Liver (tissue), 10 donors: ENCODE data around the gene NBPF14. TPM values are rescaled to one million over a fixed set of nuclear protein-coding genes. Genes with fewer than 3 reads are reported as not detected.
"Not testable (repeated sequence)": the region's sequence is repeated elsewhere in the genome, so short reads cannot be mapped to it uniquely, and the experiment has no call there.

Experiments
- DNase-seq: peaks from one replicate; pipeline ENCODE4 v3.0.0-alpha.2; 2017; ENCODE audit warnings: low spot score
- H3K27ac ChIP-seq, 2 donors: one replicate each; pipeline ENCODE4 v1.7.0; 2013; ENCODE audit warnings: inconsistent platforms in 2 of 2, low read length in 2 of 2, control low read depth in 1 of 2, low read depth in 1 of 2, mild to moderate bottlenecking in 1 of 2
- H3K27me3 ChIP-seq, 4 donors: one replicate each; pipeline versions ENCODE4 v1.6.1 to v1.7.0; 2013; ENCODE audit warnings: low read length in 3 of 4, inconsistent platforms in 1 of 4, mild to moderate bottlenecking in 1 of 4, moderate library complexity in 1 of 4; ENCODE audit not compliant: control insufficient read depth in 4 of 4, insufficient read depth in 4 of 4
- H3K36me3 ChIP-seq, 4 donors: one replicate each; pipeline versions ENCODE4 v1.6.1 to v1.7.0; 2013; ENCODE audit warnings: low read length in 3 of 4, mild to moderate bottlenecking in 3 of 4, low read depth in 1 of 4, moderate library complexity in 1 of 4; ENCODE audit not compliant: control insufficient read depth in 4 of 4, insufficient read depth in 3 of 4
- H3K4me1 ChIP-seq, 4 donors: one replicate each; pipeline versions ENCODE4 v1.6.1 to v1.7.0; 2013; ENCODE audit warnings: low read length in 3 of 4, mild to moderate bottlenecking in 3 of 4, moderate library complexity in 1 of 4; ENCODE audit not compliant: control insufficient read depth in 4 of 4, insufficient read depth in 4 of 4
- H3K4me3 ChIP-seq, 3 donors: one replicate each; pipeline versions ENCODE4 v1.6.1 to v1.7.0; 2013; ENCODE audit warnings: low read length in 3 of 3, control low read depth in 1 of 3, low read depth in 1 of 3, mild to moderate bottlenecking in 1 of 3
- H3K9ac ChIP-seq, 2 donors: one replicate each; pipeline ENCODE4 v1.7.0; 2013; ENCODE audit warnings: low read length in 2 of 2, mild to moderate bottlenecking in 2 of 2, moderate library complexity in 2 of 2, control low read depth in 1 of 2, low read depth in 1 of 2
- H3K9me3 ChIP-seq, 4 donors: one replicate each; pipeline versions ENCODE4 v1.6.1 to v1.7.0; 2013; ENCODE audit warnings: low read length in 3 of 4; ENCODE audit not compliant: control insufficient read depth in 4 of 4
- GABPA ChIP-seq, 2 donors: IDR thresholded peaks in 1 of 2; conservative IDR thresholded peaks in 1 of 2; 2 replicates each; pipeline ENCODE4 v1.6.1; 2016; ENCODE audit warnings: antibody characterized with exemption in 2 of 2, mild to moderate bottlenecking in 1 of 2, moderate library complexity in 1 of 2
- WGBS: extraction: QIAGEN DNeasy Blood & Tissue Kit; methylation state at CpG from one replicate; pipeline ENCODE4 v1.1.7; 2013; 5-methylcytosine and 5-hydroxymethylcytosine counted together
- polyA plus RNA-seq, 2 donors: library from polyadenylated mRNA; stranded (reverse) in 1 of 2; unstranded in 1 of 2; fragments of 200-250 nt in 1 of 2; fragments of >200 nt in 1 of 2; fragmentation: Nextera tagmentation in 1 of 2; extraction: Ambion mirVana in 1 of 2; gene quantifications; one replicate each; pipeline versions ENCODE4 v1.2.1 to v1.2.3, GENCODE V29; 2013 to 2015
- small RNA-seq: library from RNA; depleted of rRNA; stranded (forward); fragments of <200 nt; gene quantifications from one replicate; pipeline ENCODE3, GENCODE V24; 2014
- total RNA-seq, 2 donors: library from RNA; depleted of rRNA; stranded (reverse); fragments of >200 nt; gene quantifications; one replicate each; pipeline ENCODE4 v1.2.3, GENCODE V29; 2014
- donor health status: healthy.
- donor health status: healthy.
- donor health status: healthy.
- donor health status: healthy.
- donor health status: healthy.

NBPF14 gene
- total and polyA plus RNA-seq, 4 donors: 4.8 to 27.0 (median 12.9) TPM

DNA sequence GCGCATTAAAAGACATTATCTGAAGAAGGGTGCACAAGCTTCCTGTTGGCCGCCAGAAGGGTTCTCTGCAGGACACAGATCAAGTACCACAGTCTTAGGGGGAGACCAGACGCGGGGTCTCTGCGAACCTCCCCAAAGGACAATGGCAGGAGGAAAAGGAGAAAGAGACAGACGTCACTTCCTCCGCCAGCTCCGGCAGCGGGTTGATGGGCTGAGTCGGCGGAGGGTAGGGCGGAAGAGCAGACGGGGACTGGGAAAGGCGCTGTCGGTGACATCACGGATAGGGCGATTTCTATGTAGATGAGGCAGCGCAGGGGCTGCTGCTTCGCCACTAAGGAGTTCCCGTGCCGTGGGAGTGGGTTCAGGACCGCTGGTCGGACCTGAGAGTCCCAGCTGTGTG lies 73.7 kb downstream of the NBPF14 start:
- not testable (repeated sequence) for H3K9ac ChIP-seq, H3K4me1 ChIP-seq, H3K36me3 ChIP-seq, H3K27ac ChIP-seq, H3K9me3 ChIP-seq, H3K27me3 ChIP-seq
- peak overlapping the region in 1 of 3 donors; percentile 29 for H3K4me3 ChIP-seq
- under 1% methylated on average over 17 of the region's 23 CpGs for WGBS
- peak; percentile 55 to 83 for TF ChIP-seq GABPA (IDR thresholded peaks at IDR 0.05 in 1 of 2, conservative IDR thresholded peaks at IDR 0.05 in 1 of 2)
- peak; percentile 70 for DNase-seq

DNA sequence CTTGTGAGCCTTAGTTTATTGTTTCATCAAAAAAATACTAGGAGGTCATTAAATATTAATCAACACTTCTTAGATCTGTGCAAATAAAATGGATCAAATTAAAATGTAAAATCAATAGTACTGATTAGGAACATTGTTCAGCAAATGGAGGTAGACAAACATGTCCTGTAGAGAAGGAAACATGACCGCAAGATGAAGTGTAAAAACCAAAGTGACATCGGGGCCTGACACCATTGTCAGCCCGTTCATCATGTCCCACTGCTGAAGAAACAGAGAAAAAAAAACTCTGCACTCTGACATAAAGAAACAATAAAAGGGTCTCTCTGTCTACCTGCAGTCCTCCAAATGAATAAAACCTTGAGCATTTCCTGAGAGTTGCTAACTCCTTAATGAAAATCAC lies 81.5 kb downstream of the NBPF14 start:
- H3K4me3 ChIP-seq, H3K27me3 ChIP-seq, H3K36me3 ChIP-seq, H3K4me1 ChIP-seq, H3K9me3 ChIP-seq, DNase-seq, H3K27ac ChIP-seq, H3K9ac ChIP-seq: not testable (repeated sequence)
- WGBS: no CpG with 5 or more reads among the region's 3 CpGs

DNA sequence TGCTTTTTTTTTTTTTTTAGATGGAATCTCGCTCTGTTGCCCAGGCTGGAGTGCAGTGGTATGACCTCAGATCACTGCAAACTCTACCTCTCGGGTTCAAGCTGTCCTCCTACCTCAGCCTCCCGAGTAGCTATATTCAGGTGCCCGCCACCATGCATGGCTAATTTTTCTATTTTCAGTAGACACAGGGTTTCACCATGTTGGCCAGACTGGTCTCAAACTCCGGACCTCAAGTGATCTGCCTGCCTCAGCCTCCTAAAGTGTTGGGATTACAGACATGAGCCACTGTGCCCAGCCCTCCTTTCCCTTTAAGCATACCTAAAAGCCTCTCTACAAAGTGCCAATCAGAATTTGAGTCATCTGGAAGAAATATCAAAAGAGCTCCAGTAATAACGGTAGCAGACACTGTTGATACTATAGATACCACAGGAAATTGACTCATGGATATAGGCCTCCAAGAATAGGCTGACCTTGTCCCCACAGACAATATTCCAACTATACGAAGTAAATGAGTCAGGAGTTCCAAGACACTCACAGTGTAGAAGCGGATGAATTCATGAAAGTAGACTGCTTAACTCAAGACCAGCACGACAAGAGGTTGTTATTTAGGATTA lies 83.1 kb downstream of the NBPF14 start:
- not testable (repeated sequence) for H3K9ac ChIP-seq, H3K9me3 ChIP-seq, DNase-seq, H3K4me3 ChIP-seq, H3K36me3 ChIP-seq, H3K4me1 ChIP-seq, H3K27me3 ChIP-seq, H3K27ac ChIP-seq
- WGBS: 89% methylated on average over 9 of the region's 9 CpGs

DNA sequence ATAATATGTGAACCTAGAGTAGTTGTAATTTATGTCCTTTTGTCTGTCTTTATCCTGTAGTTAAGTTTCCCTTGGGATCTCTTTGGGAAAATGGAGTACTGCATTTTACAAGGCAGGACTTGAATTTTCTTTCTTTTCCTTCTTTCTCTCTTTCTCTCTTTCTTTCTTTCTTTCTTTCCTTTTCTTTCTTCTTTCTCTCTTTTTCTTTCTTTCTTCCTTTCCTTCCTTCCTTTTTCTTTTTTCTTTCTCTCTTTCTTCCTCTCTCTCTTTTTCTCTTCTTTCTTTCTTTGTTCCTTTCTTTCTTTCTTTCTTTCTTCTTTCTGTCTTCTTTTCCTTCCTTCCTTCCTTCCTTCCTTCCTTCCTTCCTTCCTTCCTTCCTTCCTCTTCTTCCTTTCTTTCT lies 101.9 kb downstream of the NBPF14 start:
- H3K4me1 ChIP-seq, H3K27ac ChIP-seq, H3K9me3 ChIP-seq, DNase-seq, H3K36me3 ChIP-seq, H3K9ac ChIP-seq, H3K27me3 ChIP-seq, H3K4me3 ChIP-seq: not testable (repeated sequence)

DNA sequence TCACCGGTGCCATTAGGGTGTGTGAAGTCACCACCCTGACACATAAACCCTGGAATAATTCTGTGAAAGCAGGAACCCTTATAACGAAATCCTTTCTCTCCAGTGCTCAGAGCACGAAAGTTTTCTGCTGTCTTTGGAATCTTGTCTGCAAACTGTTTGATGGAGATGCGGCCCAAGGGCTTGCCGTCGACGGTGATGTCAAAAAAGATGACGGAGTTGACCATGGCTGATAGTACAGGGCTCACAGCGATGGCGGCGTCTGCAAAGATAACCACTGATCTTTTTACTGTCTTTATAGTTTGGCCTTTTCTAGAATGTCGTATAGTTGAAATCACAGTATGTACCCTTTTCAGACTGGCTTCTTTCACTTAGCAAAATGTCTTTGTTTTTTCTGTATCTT lies 112.8 kb downstream of the NBPF14 start, which contains the start of gene PPIAL4G:
Gene PPIAL4G (minus strand): TSS at position 274 of the 400 bp plus-strand sequence. CDS start 50 bp downstream, at position 224.
- not testable (repeated sequence) for H3K4me1 ChIP-seq, H3K9ac ChIP-seq, H3K9me3 ChIP-seq, H3K36me3 ChIP-seq, H3K27me3 ChIP-seq, H3K27ac ChIP-seq, DNase-seq, H3K4me3 ChIP-seq
- 96% methylated on average over 12 of the region's 12 CpGs for WGBS

Small RNA genes within 50 kb of the gene (small RNA-seq; reads per million reads assigned to genes)
- gene RF00003: 0.71 reads per million, percentile 69 among the genes with 10 or more reads in this experiment

Other genes with a start within 250 kb of the NBPF14 start
- gene PPIAL4G, start 112.7 kb downstream of the NBPF14 start, total RNA-seq: under 1 TPM in 1 of 2 donors, not detected in 1; 0.17 TPM
- gene PPIAL4G, start 112.7 kb downstream of the NBPF14 start, polyA plus RNA-seq: not detected
- gene NUDT4B, start 152.8 kb upstream of the NBPF14 start, total RNA-seq: 10 to 100 TPM in 1 of 2 donors, 1 to 10 TPM in 1; 5.5 to 21.0 TPM
- gene NUDT4B, start 152.8 kb upstream of the NBPF14 start, polyA plus RNA-seq: 1 to 10 TPM in 1 of 2 donors, under 1 TPM in 1; 0.25 to 2.2 TPM
- gene PDE4DIP, start 248.4 kb upstream of the NBPF14 start, total RNA-seq: 10 to 100 TPM in 1 of 2 donors, 1 to 10 TPM in 1; 7.3 to 65.4 TPM
- 10 to 100 TPM; 24.3 to 24.9 TPM for gene PDE4DIP, start 248.4 kb upstream of the NBPF14 start, polyA plus RNA-seq